A673 (cell line): Measurements from ENCODE around the gene CMTM5. TPM values are rescaled to one million over a fixed set of nuclear protein-coding genes. Genes with fewer than 3 reads are reported as not detected.

Source experiments
- BruUV-seq: library from RNA; stranded (reverse); fragments of 400-500 nt; replicated peaks from 2 replicates; lab custom pipeline; 2021; lab: Mats Ljungman, UMichigan
- CTCF ChIA-PET: fragments of 300-600 bp; sonication (Branson Sonifier 250); formaldehyde crosslinking; loops from one replicate; lab custom pipeline; 2022; ENCODE audit warnings: antibody characterized with exemption; lab: Charles Lee
- POLR2A ChIA-PET: fragments of 300-600 bp; sonication (Branson Sonifier 250); formaldehyde crosslinking; loops from one replicate; lab custom pipeline; 2022; ENCODE audit warnings: antibody characterized with exemption; ENCODE audit not compliant: low non-redundant PET; lab: Charles Lee
- DNase-seq: peaks from one replicate; pipeline ENCODE4 v3.0.0-alpha.2; 2015; ENCODE audit warnings: low spot score
- H3K27ac ChIP-seq: fragments of 200-600 bp; sonication (generic); 2 replicates; pipeline ENCODE4 v1.5.1; 2016; ENCODE audit warnings: mixed run types, low read depth, mild to moderate bottlenecking, mixed read lengths, antibody characterized with exemption, low read length; ENCODE audit not compliant: poor library complexity, severe bottlenecking
- H3K27me3 ChIP-seq: fragments of 200-600 bp; sonication (generic); replicated peaks from 2 replicates; pipeline ENCODE4 v1.6.1; 2017; ENCODE audit warnings: mixed run types, low read depth, mild to moderate bottlenecking, mixed read lengths, antibody characterized with exemption, low read length; ENCODE audit not compliant: insufficient read depth, poor library complexity
- H3K36me3 ChIP-seq: fragments of 200-600 bp; sonication (generic); 2 replicates; pipeline ENCODE4 v1.6.1; 2016; ENCODE audit warnings: mixed run types, mild to moderate bottlenecking, mixed read lengths, antibody characterized with exemption, low read length; ENCODE audit not compliant: insufficient read depth, poor library complexity, severe bottlenecking
- H3K4me1 ChIP-seq: fragments of 200-600 bp; sonication (generic); 2 replicates; pipeline ENCODE4 v1.6.1; 2017; ENCODE audit warnings: mixed run types, mild to moderate bottlenecking, mixed read lengths, antibody characterized with exemption, low read length; ENCODE audit not compliant: insufficient read depth, poor library complexity, severe bottlenecking
- H3K4me3 ChIP-seq: fragments of 200-600 bp; sonication (generic); 2 replicates; pipeline ENCODE4 v1.5.1; 2016; ENCODE audit warnings: low read depth, mixed run types, mild to moderate bottlenecking, mixed read lengths, low read length; ENCODE audit not compliant: poor library complexity, severe bottlenecking
- H3K9me3 ChIP-seq: fragments of 200-600 bp; sonication (generic); 2 replicates; pipeline ENCODE4 v1.6.1; 2016; ENCODE audit warnings: mixed run types, low read depth, mild to moderate bottlenecking, mixed read lengths, antibody characterized with exemption, low read length; ENCODE audit not compliant: poor library complexity, severe bottlenecking
- CTCF ChIP-seq: fragments of 300-800, 200-600 bp; sonication (generic); conservative IDR thresholded peaks from 2 replicates; pipeline ENCODE4 v1.5.1; 2017; ENCODE audit warnings: low read depth, mild to moderate bottlenecking, antibody characterized with exemption, low read length, moderate library complexity, mixed read lengths
- EZH2 ChIP-seq: fragments of 200-600 bp; sonication (generic); IDR thresholded peaks from 2 replicates; pipeline ENCODE4 v1.6.1; 2017; ENCODE audit warnings: borderline replicate concordance, low read depth, mild to moderate bottlenecking, mixed read lengths, antibody characterized with exemption, low read length; ENCODE audit not compliant: poor library complexity, severe bottlenecking
- intact Hi-C: fragments of 100-400 bp; cut with micrococcal nuclease; formaldehyde crosslinking; loops from one replicate; pipeline ENCODE4 v1.10.0; 2022; ENCODE audit not compliant: unreplicated experiment
- total RNA-seq: library from RNA; stranded (reverse); gene quantifications from 2 replicates; pipeline ENCODE4 v1.2.3, GENCODE V29; 2021

The CMTM5 gene
- total RNA-seq, 1 experiment from 2014 or later, result not detected

DNA sequence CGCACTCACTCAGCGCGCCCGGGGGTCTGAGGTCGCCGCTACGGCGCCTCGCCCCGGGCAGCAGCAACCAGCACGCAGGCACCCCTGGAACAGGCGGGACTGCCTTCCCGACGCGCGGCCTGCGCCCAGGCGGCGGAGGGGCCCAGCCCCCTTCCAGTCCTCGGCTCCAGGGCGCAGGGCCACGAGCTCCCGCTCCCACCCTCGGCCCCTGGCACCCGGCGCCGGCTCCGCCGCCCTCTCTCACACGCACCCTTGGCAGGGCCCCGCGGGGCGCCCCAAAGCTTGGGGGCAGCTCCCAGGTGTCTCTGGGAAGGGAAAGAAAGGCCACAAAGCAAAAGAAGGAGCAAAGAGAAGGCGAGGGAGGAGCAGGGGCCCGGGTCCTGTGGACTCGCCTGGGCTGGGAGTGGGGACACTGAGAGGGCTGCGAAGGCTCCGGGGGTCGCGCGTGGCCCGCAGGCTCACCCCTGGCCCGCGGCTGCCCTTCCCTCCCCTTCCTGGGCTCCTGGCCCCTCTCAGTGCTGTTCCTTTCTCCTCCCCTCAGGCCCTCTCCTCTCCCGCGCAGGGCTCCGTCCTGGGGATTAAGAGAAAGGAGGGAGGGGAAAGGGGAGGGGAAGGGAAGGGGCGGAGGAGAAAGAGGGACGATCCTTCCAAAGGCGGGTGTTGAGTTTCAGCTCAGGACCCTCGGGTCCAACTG, 11.0 kb upstream of the CMTM5 start:
- DNase-seq, result peak; percentile 96
- Histone ChIP-seq H3K4me3 (peak overlapping the region; percentile 95), H3K27me3 (no peaks in the 10 kb centered on the region), H3K27ac (peak overlapping the region; percentile 98), H3K36me3 (peaks cover 26% of the 10 kb centered on the region), H3K9me3 (no peaks in the 10 kb centered on the region), H3K4me1 (peaks cover 24% of the 10 kb centered on the region)
- POLR2A ChIA-PET, result no interaction called here
- CTCF ChIA-PET, result interaction anchor here (0.7 kb wide), 1 partner anchor 23 kb away, joined by 4 read pairs; no protein-coding TSS in a partner anchor
- TF ChIP-seq CTCF, result no peak
- no peak for TF ChIP-seq EZH2
- intact Hi-C loops, result loop anchor here (5.0 kb wide), 1 partner anchor 44 kb away; the partner anchor contains the start of gene PABPN1
- BruUV-seq, result no TSS peak

DNA sequence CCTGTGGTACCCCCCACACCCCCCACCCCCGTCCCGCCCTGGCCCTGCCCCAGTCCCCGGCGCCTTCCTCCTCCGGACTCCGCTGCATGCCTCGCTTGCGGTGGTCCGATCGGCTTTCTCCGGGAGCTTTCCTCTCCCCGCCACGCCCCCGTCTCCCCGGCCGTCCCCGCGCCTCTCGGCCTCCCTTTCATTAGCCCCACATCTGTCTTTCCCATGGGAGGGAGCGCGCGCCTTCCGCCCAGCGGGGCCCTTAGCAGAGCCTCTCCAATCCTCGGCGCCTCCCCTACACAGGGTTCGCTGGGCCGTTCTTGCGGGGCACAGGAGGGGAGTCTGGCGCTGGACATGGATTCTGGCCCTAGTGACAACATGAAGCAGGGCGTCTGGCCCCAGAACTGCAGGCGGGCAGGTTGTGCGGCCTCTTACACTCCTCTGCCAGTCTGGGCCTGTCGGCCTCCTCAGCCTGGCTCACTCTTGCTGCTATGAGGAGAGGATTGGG, 10.4 kb upstream of the CMTM5 start:
- H3K9me3 ChIP-seq, result no peaks in the 10 kb centered on the region
- peaks cover 21% of the 10 kb centered on the region for H3K36me3 ChIP-seq
- POLR2A ChIA-PET, result no interaction called here
- peak overlapping the region; percentile 95 for H3K4me3 ChIP-seq
- intact Hi-C loops, result loop anchor here (5.0 kb wide), 1 partner anchor 44 kb away; the partner anchor contains the start of gene PABPN1
- CTCF ChIA-PET, result interaction anchor here (0.7 kb wide), 1 partner anchor 23 kb away, joined by 4 read pairs; no protein-coding TSS in a partner anchor
- peak overlapping the region; percentile 98 for H3K27ac ChIP-seq
- TF ChIP-seq EZH2 (no peak), CTCF (no peak)
- no TSS peak for BruUV-seq
- peak; percentile 96 for DNase-seq
- H3K4me1 ChIP-seq, result peaks cover 24% of the 10 kb centered on the region
- H3K27me3 ChIP-seq, result no peaks in the 10 kb centered on the region

DNA sequence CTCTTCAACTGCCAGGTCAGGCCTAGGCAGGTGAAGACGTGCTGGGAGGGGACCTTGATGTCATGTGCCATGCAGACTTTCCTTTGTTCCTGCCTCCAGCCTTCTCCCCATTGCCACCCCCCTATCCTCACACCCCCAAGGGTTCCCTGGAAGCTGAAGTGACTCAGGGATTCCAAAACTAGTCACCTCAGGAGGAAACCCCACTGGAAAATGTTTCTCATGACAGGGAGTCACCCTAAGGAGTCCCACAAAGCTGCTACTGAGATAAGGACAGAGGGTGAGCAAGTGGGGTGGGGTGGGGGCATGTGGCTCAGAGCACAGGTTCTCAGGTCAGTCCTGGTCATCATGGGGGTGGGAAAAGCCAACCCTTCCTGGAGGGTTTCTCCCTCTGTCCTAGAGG, 6.6 kb upstream of the CMTM5 start:
- Histone ChIP-seq H3K27me3 (no peaks in the 10 kb centered on the region), H3K9me3 (no peaks in the 10 kb centered on the region), H3K4me1 (peaks cover 14% of the 10 kb centered on the region), H3K4me3 (no peak overlapping the region), H3K36me3 (no peaks in the 10 kb centered on the region), H3K27ac (no peak overlapping the region)
- CTCF ChIA-PET, result no interaction called here
- POLR2A ChIA-PET, result no interaction called here
- no TSS peak for BruUV-seq
- DNase-seq, result no peak
- intact Hi-C loops, result no loop called here
- TF ChIP-seq EZH2 (no peak), CTCF (no peak)
